Activated T-cell treated with anti-CD3 and anti-CD28 coated beads, Interleukin-2, amount 50 U/mL, for 72 hours (primary cell): ENCODE results near the gene PCDHGB5. TPM values are rescaled to one million over a fixed set of nuclear protein-coding genes. Genes with fewer than 3 reads are reported as not detected.
A peak's percentile ranks its signal among the peaks of the same experiment; 100 is the strongest.
"Not testable (repeated sequence)": the region's sequence is repeated elsewhere in the genome, so short reads cannot be mapped to it uniquely, and the experiment has no call there.

Experiments used
- ATAC-seq, 2 donors: fragments of 150-1000 bp; cut with Tn5 transposase; replicated peaks in 1 of 2; 2 replicates each; pipeline ENCODE4 v1.10.0; 2021; ENCODE audit warnings: moderate library complexity in 2 of 2, mild to moderate bottlenecking in 1 of 2
- DNase-seq, 2 donors: peaks; one replicate each; pipeline ENCODE4 v3.0.0; 2021 to 2022; ENCODE audit warnings: mixed read lengths in 1 of 2
- H3K27ac Mint-ChIP-seq: one replicate; pipeline ENCODE4 v1.8.0; 2022; ENCODE audit warnings: mild to moderate bottlenecking, moderate library complexity, mixed read lengths
- H3K27me3 Mint-ChIP-seq: one replicate; pipeline ENCODE4 v1.8.0; 2022; ENCODE audit warnings: low read depth, mixed read lengths
- H3K36me3 Mint-ChIP-seq, 2 donors: one replicate each; pipeline ENCODE4 v1.8.0; 2022; ENCODE audit warnings: mixed read lengths in 2 of 2, mild to moderate bottlenecking in 1 of 2; ENCODE audit not compliant: insufficient read depth in 2 of 2
- H3K4me1 Mint-ChIP-seq: one replicate; pipeline ENCODE4 v1.8.0; 2022; ENCODE audit warnings: low read depth, mixed read lengths
- H3K4me3 Mint-ChIP-seq, 2 donors: one replicate each; pipeline ENCODE4 v1.8.0; 2022; ENCODE audit warnings: mild to moderate bottlenecking in 2 of 2, mixed read lengths in 2 of 2, moderate library complexity in 2 of 2
- H3K9me3 Mint-ChIP-seq, 2 donors: one replicate each; pipeline ENCODE4 v1.8.0; 2022; ENCODE audit warnings: mixed read lengths in 2 of 2
- total RNA-seq, 2 donors: library from RNA; stranded (reverse); gene quantifications; one replicate each; pipeline ENCODE4 v1.2.3, GENCODE V29; 2022

The PCDHGB5 gene
- total RNA-seq: under 1 TPM; 0.17 to 0.21 TPM

DNA sequence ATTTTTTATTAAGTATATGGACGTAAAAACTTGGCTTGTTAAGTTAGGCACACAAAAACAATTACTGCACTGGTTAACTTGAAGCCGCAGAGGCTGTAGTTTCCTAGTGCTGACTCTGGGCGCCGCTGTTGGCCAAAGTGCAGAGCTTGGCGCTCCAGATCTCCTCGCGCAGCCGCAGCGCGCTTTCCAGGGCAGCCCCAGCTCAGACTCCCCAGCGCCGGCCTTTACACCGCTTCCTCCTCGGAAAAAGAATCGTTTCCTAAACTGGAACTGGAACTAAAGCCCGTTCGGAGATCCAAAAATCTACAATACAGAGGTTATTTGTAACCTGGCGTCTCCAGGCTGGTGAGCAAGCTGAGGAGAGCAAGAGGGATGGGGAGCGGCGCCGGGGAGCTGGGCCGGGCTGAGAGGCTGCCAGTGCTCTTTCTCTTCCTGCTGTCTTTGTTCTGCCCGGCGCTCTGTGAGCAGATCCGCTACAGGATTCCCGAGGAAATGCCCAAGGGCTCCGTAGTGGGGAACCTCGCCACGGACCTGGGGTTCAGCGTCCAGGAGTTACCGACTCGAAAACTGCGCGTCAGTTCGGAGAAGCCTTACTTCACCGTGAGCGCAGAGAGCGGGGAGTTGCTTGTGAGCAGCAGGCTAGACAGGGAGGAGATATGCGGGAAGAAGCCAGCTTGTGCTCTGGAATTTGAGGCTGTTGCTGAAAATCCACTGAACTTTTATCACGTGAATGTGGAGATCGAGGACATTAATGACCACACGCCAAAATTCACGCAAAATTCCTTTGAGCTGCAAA, at the start of gene PCDHGB5:
PCDHGB5 (plus strand) TSS at position 192 of the 796 bp plus-strand sequence; CDS start at position 373, 181 bp downstream.
- ATAC-seq: peak; percentile 70 to 81
- Mint-ChIP-seq H3K36me3 (peaks cover 15 to 29% of the 10 kb centered on the region in 2 donors), H3K27me3 (peaks cover 72% of the 10 kb centered on the region), H3K4me3 (peak within 1 kb of the TSS; percentile 70)
- H3K9me3 Mint-ChIP-seq, H3K4me1 Mint-ChIP-seq, H3K27ac Mint-ChIP-seq: not testable (repeated sequence)
- peak; percentile 38 to 51 for DNase-seq

DNA sequence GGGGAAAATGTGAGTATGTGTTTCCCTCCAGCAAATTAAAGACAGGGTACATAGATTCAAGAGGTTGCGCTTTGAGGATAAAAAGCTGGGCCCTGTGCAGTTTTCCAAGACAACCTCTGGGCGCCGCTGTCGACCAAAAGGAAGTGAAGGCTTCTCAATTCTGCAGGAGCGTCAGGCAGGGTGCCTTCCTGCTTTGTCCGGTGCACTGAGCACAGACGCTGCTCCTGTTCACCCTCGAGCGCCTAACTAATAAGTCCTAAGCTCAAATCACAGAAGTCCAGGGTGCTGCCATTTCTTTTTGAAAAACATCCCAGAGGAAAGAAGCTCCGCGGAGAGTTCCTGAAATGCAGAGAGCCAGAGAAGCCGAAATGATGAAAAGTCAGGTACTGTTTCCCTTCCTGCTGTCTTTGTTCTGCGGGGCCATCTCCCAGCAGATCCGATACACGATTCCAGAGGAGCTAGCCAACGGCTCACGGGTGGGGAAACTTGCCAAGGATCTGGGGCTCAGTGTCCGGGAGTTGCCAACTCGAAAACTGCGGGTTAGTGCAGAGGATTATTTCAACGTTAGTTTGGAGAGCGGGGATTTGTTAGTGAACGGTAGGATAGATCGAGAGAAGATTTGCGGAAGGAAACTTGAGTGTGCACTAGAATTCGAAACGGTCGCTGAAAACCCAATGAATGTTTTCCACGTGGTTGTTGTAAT, 47.7 kb upstream of the PCDHGB5 start, which contains the start of gene PCDHGB1:
PCDHGB1 (plus strand) TSS at position 183 of the 703 bp plus-strand sequence; CDS start at position 345, 162 bp downstream.
- Mint-ChIP-seq H3K36me3 (peaks cover 15 to 30% of the 10 kb centered on the region in 2 donors), H3K9me3 (peaks cover 10 to 15% of the 10 kb centered on the region in 2 donors), H3K27me3 (peaks cover 74% of the 10 kb centered on the region), H3K4me1 (peaks cover 6% of the 10 kb centered on the region), H3K27ac (peak within 1 kb of the TSS; percentile 50), H3K4me3 (peak within 1 kb of the TSS; percentile 75 to 82)
- peak; percentile 38 to 51 for DNase-seq
- ATAC-seq: no peak

DNA sequence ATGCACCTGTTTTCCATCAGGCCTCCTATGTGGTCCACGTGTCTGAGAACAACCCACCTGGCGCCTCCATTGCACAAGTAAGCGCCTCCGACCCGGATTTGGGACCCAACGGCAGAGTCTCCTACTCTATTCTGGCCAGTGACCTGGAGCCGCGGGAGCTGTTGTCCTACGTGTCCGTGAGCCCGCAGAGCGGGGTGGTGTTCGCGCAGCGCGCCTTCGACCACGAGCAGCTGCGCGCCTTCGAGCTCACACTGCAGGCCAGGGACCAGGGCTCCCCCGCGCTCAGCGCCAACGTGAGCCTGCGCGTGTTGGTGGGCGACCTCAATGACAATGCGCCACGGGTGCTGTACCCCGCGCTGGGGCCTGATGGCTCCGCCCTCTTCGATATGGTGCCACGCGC, 46.2 kb upstream of the PCDHGB5 start:
- peaks cover 17 to 19% of the 10 kb centered on the region in 2 donors for H3K36me3 Mint-ChIP-seq
- no peak for DNase-seq

DNA sequence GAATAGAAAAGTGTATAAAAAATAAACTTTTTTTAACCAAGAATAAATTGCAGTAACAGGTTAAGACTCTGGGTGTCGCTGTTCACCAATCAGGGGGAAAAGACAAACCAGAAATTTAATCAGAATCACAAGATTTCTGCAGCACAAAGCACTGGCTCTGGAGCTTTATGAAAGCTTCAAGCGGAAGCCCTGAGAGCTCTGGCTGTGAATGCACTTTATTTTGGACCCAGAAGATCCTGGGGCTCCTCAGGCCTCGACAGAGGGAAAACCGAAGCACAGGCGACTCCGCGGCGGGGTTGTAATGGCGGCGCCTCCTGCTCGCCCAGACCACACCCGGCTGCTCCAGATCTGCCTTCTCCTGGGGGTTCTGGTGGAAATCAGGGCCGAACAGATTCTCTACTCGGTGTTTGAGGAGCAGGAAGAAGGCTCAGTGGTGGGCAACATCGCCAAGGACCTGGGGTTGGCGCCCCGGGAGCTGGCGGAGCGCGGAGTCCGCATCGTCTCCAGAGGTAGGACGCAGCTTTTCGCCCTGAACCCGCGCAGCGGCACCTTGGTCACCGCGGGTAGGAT, 42.8 kb upstream of the PCDHGB5 start, which contains the start of gene PCDHGA4:
PCDHGA4 (plus strand) TSS at position 122 of the 570 bp plus-strand sequence; CDS start at position 209, 87 bp downstream.
- DNase-seq (no peak), ATAC-seq (no peak)
- H3K36me3 Mint-ChIP-seq: peaks cover 14 to 16% of the 10 kb centered on the region in 2 donors
- H3K4me1 Mint-ChIP-seq: peaks cover 7% of the 10 kb centered on the region
- H3K4me3 Mint-ChIP-seq: peak within 1 kb of the TSS; percentile 65 to 73
- peaks cover 81% of the 10 kb centered on the region for H3K27me3 Mint-ChIP-seq
- H3K27ac Mint-ChIP-seq: no peak within 1 kb of the TSS
- peaks cover 10 to 11% of the 10 kb centered on the region in 2 donors for H3K9me3 Mint-ChIP-seq

More for the DNA sequence above, 46.2 kb upstream of the PCDHGB5 start:
- no peak overlapping the region for H3K4me3 Mint-ChIP-seq
- ATAC-seq: no peak
- H3K27me3 Mint-ChIP-seq: peaks cover 77% of the 10 kb centered on the region
- peaks cover 6% of the 10 kb centered on the region for H3K4me1 Mint-ChIP-seq
- no peak overlapping the region for H3K27ac Mint-ChIP-seq
- H3K9me3 Mint-ChIP-seq: peaks cover 8 to 12% of the 10 kb centered on the region in 2 donors

DNA sequence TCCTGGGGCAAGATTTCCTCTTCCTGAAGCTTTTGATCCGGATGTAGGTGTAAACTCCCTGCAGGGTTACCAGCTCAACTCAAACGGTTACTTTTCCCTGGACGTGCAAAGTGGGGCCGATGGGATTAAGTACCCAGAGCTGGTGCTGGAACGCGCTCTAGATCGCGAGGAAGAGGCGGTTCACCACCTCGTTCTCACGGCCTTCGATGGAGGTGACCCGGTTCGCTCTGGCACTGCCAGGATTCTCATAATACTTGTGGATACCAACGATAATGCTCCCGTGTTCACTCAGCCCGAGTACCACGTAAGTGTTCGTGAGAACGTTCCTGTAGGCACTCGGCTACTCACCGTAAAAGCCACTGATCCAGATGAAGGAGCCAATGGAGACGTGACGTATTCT, 42.1 kb upstream of the PCDHGB5 start:
- Mint-ChIP-seq H3K27ac (no peak overlapping the region), H3K27me3 (peaks cover 81% of the 10 kb centered on the region), H3K9me3 (peaks cover 8% of the 10 kb centered on the region in 2 donors), H3K36me3 (peaks cover 12 to 16% of the 10 kb centered on the region in 2 donors), H3K4me1 (peaks cover 6% of the 10 kb centered on the region), H3K4me3 (peak overlapping the region in 1 of 2 donors; percentile 65)
- DNase-seq (no peak), ATAC-seq (no peak)

DNA sequence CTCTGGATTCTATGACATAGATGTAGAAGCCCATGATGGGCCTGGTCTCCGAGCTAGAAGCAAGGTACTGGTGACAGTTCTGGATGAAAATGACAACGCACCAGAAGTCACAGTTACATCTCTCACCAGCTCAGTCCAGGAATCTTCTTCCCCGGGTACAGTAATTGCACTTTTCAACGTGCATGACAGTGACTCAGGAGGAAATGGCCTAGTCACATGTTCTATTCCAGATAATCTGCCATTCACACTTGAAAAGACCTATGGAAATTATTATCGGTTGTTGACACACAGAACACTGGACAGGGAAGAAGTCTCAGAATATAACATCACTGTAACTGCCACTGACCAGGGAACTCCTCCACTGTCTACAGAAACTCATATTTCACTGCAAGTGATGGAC, 41.6 kb upstream of the PCDHGB5 start:
- Mint-ChIP-seq H3K4me3 (no peak overlapping the region), H3K4me1 (peaks cover 6% of the 10 kb centered on the region), H3K9me3 (peaks cover 8 to 11% of the 10 kb centered on the region in 2 donors), H3K36me3 (peaks cover 17 to 21% of the 10 kb centered on the region in 2 donors), H3K27ac (no peak overlapping the region), H3K27me3 (peaks cover 82% of the 10 kb centered on the region)
- no peak for DNase-seq
- no peak for ATAC-seq

DNA sequence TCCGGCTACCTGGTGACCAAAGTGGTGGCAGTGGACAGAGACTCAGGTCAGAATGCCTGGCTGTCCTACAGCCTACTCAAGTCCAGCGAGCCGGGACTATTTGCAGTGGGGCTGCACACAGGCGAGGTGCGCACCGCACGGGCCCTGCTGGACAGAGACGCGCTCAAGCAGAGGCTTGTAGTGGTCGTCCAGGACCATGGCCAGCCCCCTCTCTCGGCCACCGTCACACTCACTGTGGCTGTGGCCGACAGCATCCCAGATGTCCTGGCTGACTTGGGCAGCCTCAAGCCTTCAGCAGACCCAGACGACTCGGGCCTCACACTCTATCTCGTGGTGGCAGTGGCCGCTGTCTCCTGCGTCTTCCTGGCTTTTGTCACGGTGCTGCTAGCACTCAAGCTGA, 40.8 kb upstream of the PCDHGB5 start:
- peaks cover 22 to 24% of the 10 kb centered on the region in 2 donors for H3K36me3 Mint-ChIP-seq
- DNase-seq (no peak), ATAC-seq (no peak)
- H3K27me3 Mint-ChIP-seq: peaks cover 89% of the 10 kb centered on the region
- H3K4me3 Mint-ChIP-seq: no peak overlapping the region
- peaks cover 6% of the 10 kb centered on the region for H3K4me1 Mint-ChIP-seq
- H3K9me3 Mint-ChIP-seq: peaks cover 8 to 12% of the 10 kb centered on the region in 2 donors
- no peak overlapping the region for H3K27ac Mint-ChIP-seq

DNA sequence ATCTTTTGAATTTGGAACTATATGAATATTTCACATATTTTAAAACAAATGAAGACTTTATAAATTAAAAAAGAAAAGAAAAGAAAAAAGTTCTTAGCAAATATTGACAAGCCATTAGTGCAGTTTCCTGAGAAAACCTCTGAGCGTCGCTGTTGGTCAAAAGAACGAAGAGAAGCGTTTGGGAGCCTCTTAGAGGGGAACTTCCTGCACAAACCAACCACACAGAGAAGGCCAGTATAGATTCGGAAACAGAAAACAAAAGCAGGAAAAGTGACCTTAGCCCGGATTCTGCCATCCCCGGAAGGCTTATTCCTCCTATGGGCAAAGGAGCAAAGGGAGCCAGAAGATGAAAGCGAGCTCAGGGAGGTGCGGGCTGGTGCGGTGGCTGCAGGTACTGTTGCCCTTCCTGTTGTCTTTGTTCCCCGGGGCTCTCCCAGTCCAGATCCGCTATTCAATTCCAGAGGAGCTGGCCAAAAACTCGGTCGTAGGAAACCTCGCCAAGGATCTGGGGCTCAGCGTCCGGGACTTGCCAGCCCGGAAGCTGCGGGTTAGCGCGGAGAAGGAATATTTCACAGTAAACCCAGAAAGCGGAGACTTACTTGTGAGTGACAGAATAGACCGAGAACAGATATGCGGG, 37.8 kb upstream of the PCDHGB5 start, which contains the start of gene PCDHGB2:
PCDHGB2 (plus strand) TSS at position 205 of the 637 bp plus-strand sequence; CDS start at position 347, 142 bp downstream.
- H3K27me3 Mint-ChIP-seq: peaks cover 92% of the 10 kb centered on the region
- H3K27ac Mint-ChIP-seq: peak within 1 kb of the TSS; percentile 30
- peaks cover 6% of the 10 kb centered on the region for H3K4me1 Mint-ChIP-seq
- H3K9me3 Mint-ChIP-seq: peaks cover 8 to 9% of the 10 kb centered on the region in 2 donors
- peak within 1 kb of the TSS; percentile 80 to 81 for H3K4me3 Mint-ChIP-seq
- ATAC-seq: peak; percentile 37 to 42
- DNase-seq: no peak
- H3K36me3 Mint-ChIP-seq: peaks cover 30 to 33% of the 10 kb centered on the region in 2 donors

DNA sequence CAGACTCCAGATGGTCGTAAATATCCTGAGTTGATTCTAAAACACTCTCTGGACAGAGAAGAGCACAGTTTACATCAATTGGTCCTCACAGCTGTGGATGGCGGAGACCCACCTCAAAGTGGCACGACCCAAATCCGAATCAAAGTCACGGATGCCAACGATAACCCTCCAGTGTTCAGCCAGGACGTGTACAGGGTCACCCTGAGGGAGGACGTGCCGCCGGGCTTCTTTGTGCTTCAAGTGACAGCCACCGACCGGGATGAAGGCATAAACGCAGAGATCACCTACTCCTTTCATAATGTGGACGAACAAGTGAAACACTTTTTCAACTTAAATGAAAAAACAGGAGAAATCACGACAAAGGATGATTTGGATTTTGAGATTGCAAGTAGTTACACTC, 37.1 kb upstream of the PCDHGB5 start:
- ATAC-seq: no peak
- Mint-ChIP-seq H3K9me3 (peaks cover 9 to 15% of the 10 kb centered on the region in 2 donors), H3K4me1 (peaks cover 9% of the 10 kb centered on the region), H3K4me3 (peak overlapping the region in 1 of 2 donors; percentile 17), H3K27ac (no peak overlapping the region), H3K36me3 (peaks cover 34 to 39% of the 10 kb centered on the region in 2 donors), H3K27me3 (peaks cover 92% of the 10 kb centered on the region)
- DNase-seq: no peak

DNA sequence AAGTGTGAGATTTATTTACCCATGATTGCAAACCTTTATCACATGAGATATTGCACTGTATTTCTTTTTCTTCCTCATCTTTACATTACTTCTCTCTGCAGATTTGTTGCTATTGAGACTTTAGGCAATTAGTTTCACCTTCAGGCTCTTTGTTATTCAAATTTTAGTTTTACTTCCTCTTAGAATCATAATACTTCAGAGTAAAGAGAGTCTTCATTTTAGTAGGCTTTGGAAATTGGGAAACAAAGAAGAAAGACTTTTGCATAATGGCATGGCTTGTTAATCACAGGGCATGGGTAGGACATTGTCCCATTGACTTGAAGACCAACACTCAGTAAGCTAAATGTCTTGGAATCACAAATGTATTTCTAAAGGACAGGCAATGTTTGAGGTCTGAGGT, 35.0 kb upstream of the PCDHGB5 start:
- H3K4me3 Mint-ChIP-seq: no peak overlapping the region
- peaks cover 33 to 46% of the 10 kb centered on the region in 2 donors for H3K36me3 Mint-ChIP-seq
- DNase-seq (no peak), ATAC-seq (no peak)
- peak overlapping the region; percentile 11 for H3K27ac Mint-ChIP-seq
- H3K27me3 Mint-ChIP-seq: peaks cover 86% of the 10 kb centered on the region
- peaks cover 9 to 15% of the 10 kb centered on the region in 2 donors for H3K9me3 Mint-ChIP-seq
- H3K4me1 Mint-ChIP-seq: peaks cover 9% of the 10 kb centered on the region

DNA sequence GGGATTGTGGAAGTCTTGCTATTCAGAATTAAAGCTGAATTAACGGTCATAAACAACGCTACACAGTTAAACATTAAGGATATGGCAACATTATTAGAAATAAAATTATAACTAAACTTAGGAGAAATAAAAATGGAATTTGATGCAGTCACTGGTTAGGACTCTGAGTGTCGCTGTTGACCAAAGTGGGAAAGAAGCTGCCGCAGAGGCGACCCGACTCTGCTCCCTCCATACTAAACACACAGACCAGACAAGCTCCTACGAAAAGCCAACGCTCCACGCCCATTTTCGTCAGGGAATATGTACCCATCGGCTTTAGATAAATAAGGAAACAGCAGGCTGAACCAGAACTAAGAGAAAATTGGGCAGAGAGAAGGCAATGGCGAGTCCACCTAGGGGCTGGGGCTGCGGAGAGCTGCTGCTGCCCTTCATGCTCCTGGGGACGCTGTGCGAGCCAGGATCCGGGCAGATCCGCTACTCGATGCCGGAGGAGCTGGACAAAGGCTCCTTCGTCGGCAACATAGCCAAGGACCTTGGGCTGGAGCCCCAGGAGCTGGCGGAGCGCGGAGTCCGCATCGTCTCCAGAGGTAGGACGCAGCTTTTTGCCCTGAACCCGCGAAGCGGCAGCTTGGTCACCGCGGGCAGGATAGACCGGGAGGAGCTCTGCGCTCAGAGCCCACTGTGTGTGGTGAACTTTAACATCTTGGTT, 33.6 kb upstream of the PCDHGB5 start, which contains the start of gene PCDHGA5:
PCDHGA5 (plus strand) TSS at position 211 of the 709 bp plus-strand sequence; CDS start at position 380, 169 bp downstream.
- Mint-ChIP-seq H3K9me3 (peaks cover 9 to 14% of the 10 kb centered on the region in 2 donors), H3K4me3 (no peak within 1 kb of the TSS), H3K4me1 (peaks cover 9% of the 10 kb centered on the region), H3K36me3 (peaks cover 33 to 44% of the 10 kb centered on the region in 2 donors), H3K27ac (peak within 1 kb of the TSS; percentile 83), H3K27me3 (peaks cover 89% of the 10 kb centered on the region)
- DNase-seq (no peak), ATAC-seq (no peak)
